ENCODE results near the gene CEP85.
"Not testable (repeated sequence)": the region's sequence is repeated elsewhere in the genome, so short reads cannot be mapped to it uniquely, and the experiment has no call there.

Gene CEP85

DNA sequence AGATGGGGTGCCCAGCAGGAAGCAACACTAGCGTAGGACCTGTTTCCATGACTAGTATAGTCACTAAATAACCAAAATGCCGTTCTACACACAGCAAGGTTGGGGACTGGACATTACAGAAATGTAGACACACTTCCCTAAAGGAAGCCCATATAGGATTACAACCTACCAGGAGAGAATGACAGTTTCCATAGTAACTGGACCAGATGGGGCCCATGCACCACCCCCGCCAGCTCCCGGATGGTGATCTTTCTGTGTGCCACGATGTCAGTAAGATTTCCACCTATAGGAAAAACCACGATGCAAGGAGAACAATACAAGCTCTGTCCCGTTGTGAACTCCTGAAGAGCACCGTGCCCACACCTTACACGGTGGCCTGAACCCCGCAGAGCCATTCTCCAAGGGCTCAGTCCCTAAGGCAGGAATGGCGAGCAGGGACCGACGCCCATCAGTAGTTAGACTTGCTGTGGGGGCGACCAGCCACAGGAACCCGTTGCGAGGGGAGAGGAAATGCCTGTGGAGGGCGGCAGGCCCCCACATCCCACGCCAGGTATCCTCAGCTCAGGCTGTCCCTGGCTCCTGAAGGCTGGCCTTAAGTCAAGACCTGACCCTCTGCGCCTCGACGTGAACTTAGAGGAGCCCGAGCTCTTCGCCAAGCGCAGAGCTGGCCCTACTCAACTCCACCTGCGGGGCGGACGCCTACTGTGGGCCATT is 13.6 kb upstream of the CEP85 start:
- Histone ChIP-seq H3K4me3 (no peak overlapping the region), H4K20me1 (no peaks in the 10 kb centered on the region), H3K27ac (no peak overlapping the region), H3K4me2 (no peak overlapping the region), H3K9ac (no peak overlapping the region), H3K9me3 (replicated peaks in 1 of 11) (no peaks in the 10 kb centered on the region), H3K36me3 (no peaks in the 10 kb centered on the region), H3K4me1 (peaks cover 0 to 12% (median under 1%) of the 10 kb centered on the region in 10 experiments; a peak in 8 of 20 replicates), H3K27me3 (peaks cover 9 to 19% (median 15%) of the 10 kb centered on the region in 11 experiments)
- TF ChIP-seq Cebpa-rat (IDR thresholded peaks at IDR 0.05): no peak

GRCh38 chr1:26221094-26221493 is 12.9 kb upstream of the CEP85 start:
- Histone ChIP-seq H3K4me3 (no peak overlapping the region), H3K36me3 (no peaks in the 10 kb centered on the region), H4K20me1 (no peaks in the 10 kb centered on the region), H3K27me3 (peaks cover 16 to 26% (median 22%) of the 10 kb centered on the region in 11 experiments), H3K4me1 (peaks cover 0 to 18% (median 7%) of the 10 kb centered on the region in 10 experiments; a peak in 11 of 20 replicates), H3K4me2 (no peak overlapping the region), H3K9ac (no peak overlapping the region), H3K27ac (no peak overlapping the region), H3K9me3 (replicated peaks in 1 of 11) (no peaks in the 10 kb centered on the region)
- TF ChIP-seq Cebpa-rat (IDR thresholded peaks at IDR 0.05): no peak

DNA sequence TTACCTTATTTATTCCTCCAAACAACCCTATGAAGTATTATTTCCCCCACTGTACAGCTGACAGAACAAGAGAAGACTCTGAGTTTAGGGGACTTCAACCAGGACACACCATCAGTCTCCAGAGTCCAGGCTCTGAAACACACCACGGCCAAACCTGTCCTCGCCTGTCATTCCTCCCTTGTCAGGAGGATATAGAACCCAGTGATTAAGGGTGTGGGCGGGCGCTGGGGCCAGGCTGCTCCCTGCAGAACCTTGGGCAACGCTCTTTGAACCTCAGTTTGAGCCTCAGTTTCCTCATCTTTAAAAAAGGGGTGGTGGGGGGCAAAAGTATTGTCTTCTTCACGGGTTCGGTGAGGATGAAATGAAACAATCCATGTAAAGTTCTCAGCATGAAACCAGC is 9.4 kb upstream of the CEP85 start:
- peak overlapping the region in 2 of 10 experiments; percentile 37 to 64; a peak in 3 of 20 replicates for H3K4me3 ChIP-seq

GRCh38 chr1:26225033-26225831 is 8.8 kb upstream of the CEP85 start:
- H3K9me3 ChIP-seq (replicated peaks in 1 of 11): no peaks in the 10 kb centered on the region
- H3K4me2 ChIP-seq: peak overlapping the region; percentile 60 to 78 (median 69)
- peaks cover 21 to 38% (median 29%) of the 10 kb centered on the region in 11 experiments for H3K27me3 ChIP-seq
- H3K36me3 ChIP-seq: no peaks in the 10 kb centered on the region
- H4K20me1 ChIP-seq: no peaks in the 10 kb centered on the region
- peak overlapping the region in 9 of 10 experiments; percentile 16 to 64 (median 50); a peak in 16 of 20 replicates for H3K4me3 ChIP-seq
- H3K4me1 ChIP-seq: peaks cover 0 to 25% (median 13%) of the 10 kb centered on the region in 10 experiments; a peak in 13 of 20 replicates
- peak overlapping the region in 5 of 11 experiments; percentile 29 to 42 (median 34); a peak in 7 of 22 replicates for H3K9ac ChIP-seq
- no peak overlapping the region for H3K27ac ChIP-seq
- no peak for TF ChIP-seq Cebpa-rat (IDR thresholded peaks at IDR 0.05)

More for the DNA sequence above, 9.4 kb upstream of the CEP85 start:
- H3K27me3 ChIP-seq: peaks cover 21 to 38% (median 29%) of the 10 kb centered on the region in 11 experiments
- peak overlapping the region in 8 of 11 experiments; percentile 60 to 78 (median 68); a peak in 11 of 22 replicates for H3K4me2 ChIP-seq
- TF ChIP-seq Cebpa-rat (IDR thresholded peaks at IDR 0.05): no peak
- no peak overlapping the region for H3K9ac ChIP-seq
- H3K36me3 ChIP-seq: no peaks in the 10 kb centered on the region
- no peak overlapping the region for H3K27ac ChIP-seq
- no peaks in the 10 kb centered on the region for H3K9me3 ChIP-seq (replicated peaks in 1 of 11)
- H4K20me1 ChIP-seq: no peaks in the 10 kb centered on the region
- peaks cover 0 to 25% (median 13%) of the 10 kb centered on the region in 10 experiments; a peak in 12 of 20 replicates for H3K4me1 ChIP-seq

- H3K9me3 ChIP-seq (replicated peaks in 1 of 11): peaks cover 0 to 10% (median 0%) of the 10 kb centered on the region in 11 experiments; a peak in 2 of 22 replicates
- H3K27ac ChIP-seq, H3K4me3 ChIP-seq, H3K9ac ChIP-seq, H3K4me2 ChIP-seq, H3K36me3 ChIP-seq, H4K20me1 ChIP-seq: not testable (repeated sequence)
- H3K27me3 ChIP-seq: peaks cover 8 to 16% (median 13%) of the 10 kb centered on the region in 11 experiments
- peaks cover 12 to 27% (median 22%) of the 10 kb centered on the region in 10 experiments for H3K4me1 ChIP-seq
These were observed 3.3 kb upstream of the CEP85 start for GRCh38 chr1:26230682-26231081.

DNA sequence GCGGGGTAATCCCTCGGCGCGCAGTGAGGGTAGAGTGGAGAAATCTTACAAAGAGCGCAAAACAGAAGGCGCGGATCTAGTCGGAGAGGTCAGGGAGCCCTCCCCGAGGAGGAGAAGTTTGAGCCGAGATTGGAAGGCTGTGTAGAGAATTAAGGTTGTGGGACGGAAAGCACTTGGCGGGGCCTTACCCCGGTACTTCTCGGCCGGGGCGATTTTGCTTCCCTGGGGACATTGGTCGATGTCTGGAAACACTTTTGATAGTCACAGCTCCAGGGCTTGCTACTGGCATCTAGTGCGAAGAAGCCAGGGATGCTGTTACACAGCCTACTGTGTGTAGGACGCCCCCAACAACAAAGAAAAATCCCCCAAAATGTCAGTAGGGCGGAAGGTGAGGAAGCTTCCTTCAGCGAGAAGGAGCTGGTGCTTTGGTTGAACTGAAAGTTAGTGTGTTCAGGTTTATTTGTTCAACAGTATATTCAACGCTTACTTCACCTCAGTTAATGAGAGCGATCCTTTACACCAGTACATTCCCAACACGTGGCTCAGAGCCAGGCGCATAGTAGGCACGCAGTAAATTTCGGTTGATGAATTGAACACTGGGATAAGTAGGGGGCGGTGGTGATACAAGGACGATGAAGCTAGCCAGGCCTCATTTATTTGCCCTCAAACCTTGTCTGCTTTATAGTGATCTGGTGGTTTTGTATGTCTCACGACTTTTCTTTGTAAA is 807 bp downstream of the CEP85 start:
- no peak for TF ChIP-seq Cebpa-rat (IDR thresholded peaks at IDR 0.05)
- H4K20me1 ChIP-seq: peaks cover 0 to 39% (median 16%) of the 10 kb centered on the region in 11 experiments; a peak in 9 of 22 replicates
- H3K4me1 ChIP-seq: peaks cover 28 to 45% (median 37%) of the 10 kb centered on the region in 10 experiments

GRCh38 chr1:26237230-26237966 is 3.4 kb downstream of the CEP85 start:
- no peak for TF ChIP-seq Cebpa-rat (IDR thresholded peaks at IDR 0.05)

More for the DNA sequence above, 807 bp downstream of the CEP85 start:
- Histone ChIP-seq H3K27ac (peak overlapping the region; percentile 37 to 88 (median 85); a peak in 21 of 22 replicates), H3K9me3 (replicated peaks in 1 of 11) (peaks cover 0 to 10% (median 0%) of the 10 kb centered on the region in 11 experiments; a peak in 2 of 22 replicates), H3K27me3 (no peaks in the 10 kb centered on the region), H3K9ac (peak overlapping the region; percentile 83 to 92 (median 87)), H3K4me3 (peak overlapping the region; percentile 63 to 92 (median 80)), H3K4me2 (peak overlapping the region; percentile 71 to 90 (median 77)), H3K36me3 (peaks cover 2 to 34% (median 10%) of the 10 kb centered on the region in 11 experiments; a peak in 19 of 22 replicates)

GRCh38 chr1:26239936-26240335 is 5.9 kb downstream of the CEP85 start:
- no peak for TF ChIP-seq Cebpa-rat (IDR thresholded peaks at IDR 0.05)
- Histone ChIP-seq H3K4me1 (peaks cover 19 to 33% (median 30%) of the 10 kb centered on the region in 10 experiments), H3K27me3 (no peaks in the 10 kb centered on the region), H3K9me3 (replicated peaks in 1 of 11) (no peaks in the 10 kb centered on the region), H3K9ac (no peak overlapping the region), H3K36me3 (peaks cover 21 to 85% (median 61%) of the 10 kb centered on the region in 11 experiments), H3K4me3 (no peak overlapping the region), H4K20me1 (peaks cover 0 to 59% (median 24%) of the 10 kb centered on the region in 11 experiments; a peak in 11 of 22 replicates), H3K4me2 (no peak overlapping the region), H3K27ac (no peak overlapping the region)

More at GRCh38 chr1:26237230-26237966, 3.4 kb downstream of the CEP85 start:
- no peaks in the 10 kb centered on the region for H3K9me3 ChIP-seq (replicated peaks in 1 of 11)
- H4K20me1 ChIP-seq: peaks cover 0 to 57% (median 22%) of the 10 kb centered on the region in 11 experiments; a peak in 11 of 22 replicates
- H3K4me3 ChIP-seq: no peak overlapping the region
- H3K9ac ChIP-seq: no peak overlapping the region
- peak overlapping the region in 10 of 11 experiments; percentile 1 to 88 (median 72); a peak in 17 of 22 replicates for H3K4me2 ChIP-seq
- peak overlapping the region in 4 of 11 experiments; percentile 3 to 46 (median 20); a peak in 2 of 22 replicates for H3K27ac ChIP-seq
- H3K27me3 ChIP-seq: no peaks in the 10 kb centered on the region
- peaks cover 4 to 60% (median 36%) of the 10 kb centered on the region in 11 experiments; a peak in 20 of 22 replicates for H3K36me3 ChIP-seq
- H3K4me1 ChIP-seq: peaks cover 28 to 40% (median 37%) of the 10 kb centered on the region in 10 experiments
